IPS-18c (cell line): ENCODE measurements around the gene CFAP68.

ENCODE experiments used
- H3K4me3 ChIP-seq: 2 replicates; pipeline ENCODE4 v1.7.0; 2013; ENCODE audit warnings: low read depth, mild to moderate bottlenecking, low read length, moderate library complexity; ENCODE audit not compliant: insufficient read depth
- H3K9me3 ChIP-seq: one replicate; pipeline ENCODE4 v1.6.1; 2013; ENCODE audit warnings: mild to moderate bottlenecking, low read length, moderate library complexity; ENCODE audit not compliant: control insufficient read depth, insufficient read depth

Gene CFAP68

GRCh38 chr11:111910676-111911562 lies 31.6 kb downstream of the CFAP68 start:
- Histone ChIP-seq H3K4me3 (no peak overlapping the region), H3K9me3 (no peaks in the 10 kb centered on the region)

GRCh38 chr11:111911563-111912401 lies 32.4 kb downstream of the CFAP68 start, which contains the start of gene CRYAB:
Gene CRYAB (minus strand): TSS chr11:111911770. CDS start chr11:111911724, 46 bp downstream.
- H3K4me3 ChIP-seq, result 0 out of 2 replicates have a peak within 1 kb of the TSS, but pooled peaks have one; percentile 5
- no peaks in the 10 kb centered on the region for H3K9me3 ChIP-seq

- no peaks in the 10 kb centered on the region for H3K9me3 ChIP-seq
- H3K4me3 ChIP-seq, result 0 out of 2 replicates have a peak within 1 kb of the TSS, but pooled peaks have one; percentile 5
These were observed 33.2 kb downstream of the CFAP68 start, which contains the start of gene HSPB2 for GRCh38 chr11:111912535-111912934. Gene HSPB2 (plus strand): TSS chr11:111912734. CDS start chr11:111912830, 96 bp downstream.

GRCh38 chr11:111913031-111913861 lies 33.9 kb downstream of the CFAP68 start:
- Histone ChIP-seq H3K4me3 (no peak overlapping the region), H3K9me3 (no peaks in the 10 kb centered on the region)

- H3K4me3 ChIP-seq, result no peak overlapping the region
These were observed 34.7 kb downstream of the CFAP68 start for GRCh38 chr11:111913997-111914396.

GRCh38 chr11:111916768-111917167 lies 37.4 kb downstream of the CFAP68 start:
- no peak overlapping the region for H3K4me3 ChIP-seq
- H3K9me3 ChIP-seq, result no peaks in the 10 kb centered on the region

More at GRCh38 chr11:111913997-111914396, 34.7 kb downstream of the CFAP68 start:
- H3K9me3 ChIP-seq, result no peaks in the 10 kb centered on the region

GRCh38 chr11:111917312-111917711 lies 38.0 kb downstream of the CFAP68 start:
- no peak overlapping the region for H3K4me3 ChIP-seq
- no peaks in the 10 kb centered on the region for H3K9me3 ChIP-seq

- H3K9me3 ChIP-seq, result no peaks in the 10 kb centered on the region
These were observed 38.4 kb downstream of the CFAP68 start for GRCh38 chr11:111917788-111918187.

GRCh38 chr11:111918390-111919256 lies 39.3 kb downstream of the CFAP68 start, which contains the start of gene C11orf52:
Gene C11orf52 (plus strand): TSS chr11:111918913. CDS start chr11:111918973, 60 bp downstream.
- 0 out of 2 replicates have a peak within 1 kb of the TSS, but pooled peaks have one; percentile 16 for H3K4me3 ChIP-seq
- no peaks in the 10 kb centered on the region for H3K9me3 ChIP-seq

More at GRCh38 chr11:111917788-111918187, 38.4 kb downstream of the CFAP68 start:
- H3K4me3 ChIP-seq, result no peak overlapping the region

GRCh38 chr11:111920908-111921307 lies 41.6 kb downstream of the CFAP68 start:
- no peaks in the 10 kb centered on the region for H3K9me3 ChIP-seq
- no peak overlapping the region for H3K4me3 ChIP-seq

GRCh38 chr11:111921541-111922230 lies 42.3 kb downstream of the CFAP68 start:
- Histone ChIP-seq H3K9me3 (no peaks in the 10 kb centered on the region), H3K4me3 (no peak overlapping the region)

GRCh38 chr11:111922803-111923202 lies 43.5 kb downstream of the CFAP68 start:
- no peaks in the 10 kb centered on the region for H3K9me3 ChIP-seq
- no peak overlapping the region for H3K4me3 ChIP-seq

- H3K9me3 ChIP-seq, result no peaks in the 10 kb centered on the region
- no peak overlapping the region for H3K4me3 ChIP-seq
These were observed 44.0 kb downstream of the CFAP68 start for GRCh38 chr11:111923351-111923788.

GRCh38 chr11:111923951-111924350 lies 44.6 kb downstream of the CFAP68 start:
- H3K9me3 ChIP-seq, result no peaks in the 10 kb centered on the region

GRCh38 chr11:111925953-111926352 lies 46.6 kb downstream of the CFAP68 start:
- Histone ChIP-seq H3K4me3 (no peak overlapping the region), H3K9me3 (no peaks in the 10 kb centered on the region)

More at GRCh38 chr11:111923951-111924350, 44.6 kb downstream of the CFAP68 start:
- H3K4me3 ChIP-seq, result no peak overlapping the region
